IMR-90 (cell line): ENCODE results near the gene KANK3. TPM values are rescaled to one million over a fixed set of nuclear protein-coding genes. Genes with fewer than 3 reads are reported as not detected.
A peak's percentile ranks its signal among the peaks of the same experiment; 100 is the strongest.

Experiments
- ATAC-seq: fragments of 200-7000 bp; cut with Tn5 transposase; 2 replicates; pipeline ENCODE4 v1.9.1; 2020; ENCODE audit warnings: low read depth, mild to moderate bottlenecking, moderate library complexity
- BruUV-seq: library from RNA; stranded (reverse); fragments of 400-500 nt; replicated peaks from 2 replicates; lab custom pipeline; 2021; lab: Mats Ljungman, UMichigan
- CTCF ChIA-PET: fragments of 300-600 bp; formaldehyde crosslinking; extraction: SDS; loops from one replicate; lab custom pipeline; 2021; ENCODE audit warnings: antibody characterized with exemption; lab: Yijun Ruan, JAX
- POLR2A ChIA-PET: fragments of 300-600 bp; sonication (Branson Sonifier 250); formaldehyde crosslinking; loops from one replicate; lab custom pipeline; 2022; ENCODE audit warnings: antibody characterized with exemption; ENCODE audit not compliant: unreplicated experiment; lab: Charles Lee
- DNase-seq: peaks from one replicate; pipeline ENCODE4 v3.0.0; 2013
- H2AFZ ChIP-seq: replicated peaks from 2 replicates; pipeline ENCODE3; 2013; ENCODE audit warnings: low read length, mild to moderate bottlenecking; ENCODE audit not compliant: poor library complexity
- H2AK5ac ChIP-seq: 2 replicates; pipeline ENCODE4 v1.6.1; 2013; ENCODE audit warnings: low read depth, low read length, inconsistent platforms
- H2AK9ac ChIP-seq: replicated peaks from 2 replicates; pipeline ENCODE3; 2013; ENCODE audit warnings: mild to moderate bottlenecking, low read depth, low read length, moderate library complexity; ENCODE audit not compliant: poor library complexity
- H2BK120ac ChIP-seq: 2 replicates; pipeline ENCODE4 v1.6.1; 2013; ENCODE audit warnings: low read depth, low read length, inconsistent platforms
- H2BK15ac ChIP-seq: 3 replicates; pipeline ENCODE4 v1.6.1; 2013; ENCODE audit warnings: low read depth, low read length, inconsistent platforms
- H2BK20ac ChIP-seq: 2 replicates; pipeline ENCODE4 v1.6.1; 2013; ENCODE audit warnings: low read depth, mild to moderate bottlenecking, inconsistent platforms, low read length, moderate library complexity
- H2BK5ac ChIP-seq: 2 replicates; pipeline ENCODE4 v1.6.1; 2013; ENCODE audit warnings: mild to moderate bottlenecking, low read depth, low read length, inconsistent platforms; ENCODE audit not compliant: poor library complexity, severe bottlenecking
- H3K14ac ChIP-seq: replicated peaks from 2 replicates; pipeline ENCODE4 v1.6.1; 2013; ENCODE audit warnings: low read depth, low read length, inconsistent platforms
- H3K18ac ChIP-seq: 2 replicates; pipeline ENCODE4 v1.6.1; 2013; ENCODE audit warnings: low read depth, low read length, control low read depth
- H3K23ac ChIP-seq: 2 replicates; pipeline ENCODE4 v1.6.1; 2013; ENCODE audit warnings: low read depth, low read length, inconsistent platforms
- H3K27ac ChIP-seq: 2 replicates; pipeline ENCODE4 v1.5.1; 2013; ENCODE audit warnings: mild to moderate bottlenecking, control low read depth, low read length; ENCODE audit not compliant: insufficient read depth
- H3K27me3 ChIP-seq: 2 replicates; pipeline ENCODE4 v1.6.1; 2013; ENCODE audit warnings: low read length; ENCODE audit not compliant: control insufficient read depth, insufficient read depth
- H3K36me3 ChIP-seq: 2 replicates; pipeline ENCODE4 v1.6.1; 2013; ENCODE audit warnings: low read length, mixed read lengths; ENCODE audit not compliant: control insufficient read depth, insufficient read depth
- H3K4ac ChIP-seq: 2 replicates; pipeline ENCODE4 v1.6.1; 2013; ENCODE audit warnings: low read depth, low read length, inconsistent platforms
- H3K4me1 ChIP-seq: 2 replicates; pipeline ENCODE4 v1.6.1; 2013; ENCODE audit warnings: low read length, mixed read lengths; ENCODE audit not compliant: control insufficient read depth, insufficient read depth
- H3K4me2 ChIP-seq: 2 replicates; pipeline ENCODE4 v1.6.1; 2013; ENCODE audit warnings: low read depth, mild to moderate bottlenecking, control low read depth, low read length, moderate library complexity
- H3K4me3 ChIP-seq: 2 replicates; pipeline ENCODE4 v1.5.1; 2013; ENCODE audit warnings: low read depth, mild to moderate bottlenecking, control low read depth, low read length, moderate library complexity; ENCODE audit not compliant: insufficient read depth
- H3K56ac ChIP-seq: 2 replicates; pipeline ENCODE4 v1.6.1; 2013; ENCODE audit warnings: low read length, inconsistent platforms; ENCODE audit not compliant: insufficient read depth; ENCODE audit errors: extremely low read depth
- H3K79me1 ChIP-seq, 2 experiments: 2 replicates each; pipeline ENCODE4 v1.6.1; 2013; ENCODE audit warnings: low read length in 2 of 2, inconsistent platforms in 1 of 2, low read depth in 1 of 2
- H3K9ac ChIP-seq: 2 replicates; pipeline ENCODE4 v1.6.1; 2013; ENCODE audit warnings: low read depth, low read length, control low read depth
- H3K9me1 ChIP-seq: 2 replicates; pipeline ENCODE4 v1.6.1; 2013; ENCODE audit warnings: low read length, inconsistent platforms; ENCODE audit not compliant: insufficient read depth
- H3K9me3 ChIP-seq: 2 replicates; pipeline ENCODE4 v1.6.1; 2013; ENCODE audit warnings: low read length; ENCODE audit not compliant: control insufficient read depth, insufficient read depth
- H4K20me1 ChIP-seq: 2 replicates; pipeline ENCODE4 v1.6.1; 2013; ENCODE audit warnings: low read length, inconsistent platforms; ENCODE audit not compliant: insufficient read depth
- H4K5ac ChIP-seq: 2 replicates; pipeline ENCODE4 v1.6.1; 2013; ENCODE audit warnings: mild to moderate bottlenecking, low read depth, low read length, control low read depth
- H4K8ac ChIP-seq, 2 experiments: 2 replicates each; pipeline ENCODE4 v1.6.1; 2013; ENCODE audit warnings: low read depth in 2 of 2, low read length in 2 of 2, control low read depth in 1 of 2, inconsistent platforms in 1 of 2
- H4K91ac ChIP-seq: 2 replicates; pipeline ENCODE4 v1.6.1; 2013; ENCODE audit warnings: low read depth, low read length, inconsistent platforms; ENCODE audit not compliant: insufficient read depth
- NFE2L2 ChIP-seq: fragments of 150-350 bp; IDR thresholded peaks from 2 replicates; pipeline ENCODE4 v1.6.1; 2016; ENCODE audit warnings: low read depth, mild to moderate bottlenecking, low read length
- RAD21 ChIP-seq: IDR thresholded peaks from 2 replicates; pipeline ENCODE4 v1.6.1; 2012; ENCODE audit warnings: low read length, improper control_type of control experiment
- RCOR1 ChIP-seq: IDR thresholded peaks from 2 replicates; pipeline ENCODE4 v1.6.1; 2012; ENCODE audit warnings: mild to moderate bottlenecking, low read length, improper control_type of control experiment; ENCODE audit not compliant: insufficient replicate concordance
- WGBS, 2 experiments: methylation state at CpG; one replicate each; pipeline versions ENCODE4 v1.1.5 to v1.1.7; 2013; ENCODE audit warnings: missing lambda C conversion rate in 2 of 2; ENCODE audit not compliant: insufficient read length in 1 of 2; ENCODE audit errors: extremely low coverage in 2 of 2; 5-methylcytosine and 5-hydroxymethylcytosine counted together
- dilution Hi-C: fragments of 300-500 bp; cut with HindIII; formaldehyde crosslinking; loops from one replicate; pipeline ENCODE4 v1.14.3; 2018; ENCODE audit warnings: low sequenced_read_pairs; ENCODE audit not compliant: unreplicated experiment
- in situ Hi-C: fragments of 300-500 bp; cut with MboI; formaldehyde crosslinking; loops from 3 replicates; pipeline ENCODE4 v1.14.3; 2019; ENCODE audit warnings: low sequenced_read_pairs, inconsistent platforms, mixed read lengths
- intact Hi-C: fragments of 100-400 bp; cut with micrococcal nuclease; formaldehyde crosslinking; loops from 2 replicates; pipeline ENCODE4 v1.10.0; 2022
- polyA plus RNA-seq, 3 experiments: library from polyadenylated mRNA; depleted of rRNA; stranded (reverse); fragments of >200 nt; gene quantifications; 2 replicates each; pipeline ENCODE4 v1.2.3, GENCODE V29; 2012; ENCODE audit warnings: low replicate concordance in 1 of 3
- total RNA-seq: library from RNA; depleted of rRNA; stranded (reverse); fragments of >200 nt; gene quantifications from 2 replicates; pipeline ENCODE4 v1.2.3, GENCODE V29; 2012

The KANK3 gene
- total and polyA plus RNA-seq, 2 of the 4 experiments (the other 2 are of a cell fraction), result 0.07 TPM; not detected in 1

- no peak overlapping the region for H2BK5ac ChIP-seq
- H3K18ac ChIP-seq, result no peak overlapping the region
- no peak overlapping the region for H3K4ac ChIP-seq
- no peak overlapping the region for H2BK120ac ChIP-seq
- H3K27ac ChIP-seq, result no peak overlapping the region
- WGBS, 2 experiments, result no CpG with 5 or more reads among the region's 7 CpGs
- ATAC-seq (no peak), DNase-seq (no peak)
- intact Hi-C loops (no loop called here), in situ Hi-C loops (loop anchor here (5.0 kb wide), 1 partner anchor 255 kb away; the partner anchor contains the start of gene MYO1F), dilution Hi-C loops (no loop called here)
- peak overlapping the region; percentile 99 for H3K4me2 ChIP-seq
- peaks cover 6% of the 10 kb centered on the region for H3K9me3 ChIP-seq
- no peak overlapping the region; the same call in 1 of the 2 replicates for H2AK5ac ChIP-seq
- H2BK15ac ChIP-seq, result no peak overlapping the region
- peak overlapping the region; percentile 77 for H3K23ac ChIP-seq
- H3K9me1 ChIP-seq, result peaks cover 8% of the 10 kb centered on the region; the same call in 1 of the 2 replicates
- CTCF ChIA-PET, result no interaction called here
- no peak overlapping the region for H4K5ac ChIP-seq
- H4K8ac ChIP-seq, result no peak overlapping the region
- peak overlapping the region; percentile 32; the same call in 1 of the 2 replicates for H3K56ac ChIP-seq
- peaks cover 29 to 55% of the 10 kb centered on the region in 2 experiments for H3K79me1 ChIP-seq
- H4K91ac ChIP-seq, result no peak overlapping the region
- H3K27me3 ChIP-seq, result no peaks in the 10 kb centered on the region; the same call in 1 of the 2 replicates
- no peak for TF ChIP-seq RCOR1
- TF ChIP-seq RAD21, result no peak
- TF ChIP-seq NFE2L2, result no peak
- H2AK9ac ChIP-seq, result peak overlapping the region; percentile 99
- H4K20me1 ChIP-seq, result peaks cover 31% of the 10 kb centered on the region
- no peak overlapping the region for H2BK20ac ChIP-seq
- H3K36me3 ChIP-seq, result peaks cover 13% of the 10 kb centered on the region
- H2AFZ ChIP-seq, result peak overlapping the region; percentile 49
- H3K4me3 ChIP-seq, result peak overlapping the region; percentile 82
- H3K4me1 ChIP-seq, result peaks cover 9% of the 10 kb centered on the region
- peak overlapping the region; percentile 79 for H3K9ac ChIP-seq
- no peak overlapping the region; the same call in 1 of the 2 replicates for H3K14ac ChIP-seq
- POLR2A ChIA-PET, result no interaction called here
- no TSS peak for BruUV-seq
Measured at GRCh38 chr19:8322638-8322997, 20.4 kb downstream of the KANK3 start.
